K562 (cell line): Measurements from ENCODE around the gene GNAS-AS1. TPM values are rescaled to one million over a fixed set of nuclear protein-coding genes. Genes with fewer than 3 reads are reported as not detected.
A peak's percentile ranks its signal among the peaks of the same experiment; 100 is the strongest.

Source experiments
- C11orf30 ChIP-seq: fragments of 450-650 bp; IDR thresholded peaks from 2 replicates; pipeline ENCODE4 v1.6.1; 2016; ENCODE audit warnings: low read depth, mild to moderate bottlenecking
- CTCFL ChIP-seq: IDR thresholded peaks from 2 replicates; pipeline ENCODE4 v1.6.1; 2011; ENCODE audit warnings: borderline replicate concordance, low read depth, mild to moderate bottlenecking, moderate library complexity, low read length; ENCODE audit not compliant: insufficient read depth, poor library complexity, severe bottlenecking
- ELF4 ChIP-seq: fragments of 450-650 bp; formaldehyde crosslinking; IDR thresholded peaks from 2 replicates; pipeline ENCODE4 v1.4.0; 2022; ENCODE audit warnings: missing genetic modification characterization
- FOXO4 ChIP-seq: fragments of 450-650 bp; formaldehyde crosslinking; IDR thresholded peaks from 2 replicates; pipeline ENCODE4 v1.4.0; 2020; ENCODE audit warnings: mild to moderate bottlenecking, moderate library complexity
- MGA ChIP-seq: fragments of 450-650 bp; IDR thresholded peaks from 2 replicates; pipeline ENCODE4 v1.6.1; 2016; ENCODE audit warnings: mild to moderate bottlenecking, moderate library complexity
- MYC ChIP-seq, 2 experiments: fragments of 250-450 bp in 1 of 2; sonication (Bioruptor Pico) in 1 of 2; IDR thresholded peaks; 2 replicates each; pipeline versions ENCODE4 v1.5.1 to v1.6.1; 2012 to 2021; ENCODE audit warnings: low read depth in 2 of 2, borderline replicate concordance in 1 of 2, improper control_type of control experiment in 1 of 2, low read length in 1 of 2, mild to moderate bottlenecking in 1 of 2, moderate library complexity in 1 of 2
- NFYB ChIP-seq: IDR thresholded peaks from 2 replicates; pipeline ENCODE4 v1.6.1; 2011; ENCODE audit warnings: mild to moderate bottlenecking, moderate library complexity; ENCODE audit not compliant: insufficient read length; ENCODE audit errors: extremely low read depth
- NR4A1 ChIP-seq, 2 experiments: fragments of 250-450 bp in 1 of 2; fragments of 450-650 bp in 1 of 2; sonication (Bioruptor Pico) in 1 of 2; IDR thresholded peaks; 2 replicates each; pipeline versions ENCODE4 v1.4.0 to v1.6.1; 2016 to 2020; ENCODE audit warnings: mild to moderate bottlenecking in 2 of 2, missing compliant biosample characterization in 1 of 2, missing genetic modification characterization in 1 of 2, moderate library complexity in 1 of 2
- PHF8 ChIP-seq: fragments of 200-600 bp; sonication (generic); IDR thresholded peaks from 2 replicates; pipeline ENCODE4 v1.6.1; 2012; ENCODE audit warnings: mixed run types, mild to moderate bottlenecking, inconsistent platforms, low read length, moderate library complexity, borderline replicate concordance
- TAF7 ChIP-seq: fragments of 450-650 bp; IDR thresholded peaks from 2 replicates; pipeline ENCODE4 v1.6.1; 2016; ENCODE audit warnings: missing genetic modification characterization, missing compliant biosample characterization
- ZNF239 ChIP-seq: fragments of 250-450 bp; sonication (Bioruptor Pico); IDR thresholded peaks from 2 replicates; pipeline ENCODE4 v1.4.0; 2020; ENCODE audit warnings: mild to moderate bottlenecking
- polyA plus RNA-seq, 8 experiments: library from polyadenylated mRNA; depleted of rRNA in 4 of 8; stranded (reverse) in 5 of 8; unstranded in 3 of 8; fragments of >200 nt; fragmentation: Nextera tagmentation in 2 of 8; fragmentation: Illumina TruSeq in 1 of 8; extraction: Ambion mirVana in 2 of 8; extraction: Trizol in 1 of 8; gene quantifications; 2 replicates each; pipeline versions ENCODE4 v1.2.1 to v1.2.3, GENCODE V29; 2011 to 2014; ENCODE audit warnings: inconsistent platforms in 1 of 8, missing spikeins in 1 of 8
- total RNA-seq, 7 experiments: library from RNA; depleted of rRNA in 6 of 7; stranded (reverse); fragments of >200 nt in 6 of 7; fragmentation: Illumina TruSeq in 2 of 7; extraction: Trizol in 2 of 7; gene quantifications; 2 replicates each; pipeline versions ENCODE4 v1.2.1 to v1.2.3, GENCODE V29; 2011 to 2021; ENCODE audit warnings: low replicate concordance in 1 of 7

Gene GNAS-AS1
- total and polyA plus RNA-seq, 9 of the 15 experiments (the other 6 are each of a cell fraction or from before 2014, with no cell fraction given): 0.04 to 2.5 (median 0.25) TPM

- TF ChIP-seq MGA (peak; percentile 27; the same call in 1 of the 2 replicates), C11orf30 (0 out of 2 replicates have a peak, but pooled peaks have one; percentile 4), CTCFL (peak; percentile 6), MYC (IDR thresholded peaks at IDR 0.05; ENCODE audit: low read depth, low read length) (0 out of 2 replicates have a peak, but pooled peaks have one; percentile 20), MYC (CRISPR knock-in tag; IDR thresholded peaks at IDR 0.05; ENCODE audit: borderline replicate concordance, low read depth) (no peak), ELF4 (no peak), PHF8 (peak; percentile 22; the same call in 1 of the 2 replicates), TAF7 (tag) (no peak), FOXO4 (CRISPR knock-in tag) (no peak), NFYB (peak; percentile 78), ZNF239 (CRISPR knock-in tag) (no peak), NR4A1 (CRISPR knock-in tag; IDR thresholded peaks at IDR 0.05) (no peak), NR4A1 (tag; IDR thresholded peaks at IDR 0.05) (no peak)
These were observed at the start of gene GNAS-AS1 (continued) for GRCh38 chr20:58850693-58851174.
